ENCODE data around the gene POU3F3.

POU3F3 gene

DNA sequence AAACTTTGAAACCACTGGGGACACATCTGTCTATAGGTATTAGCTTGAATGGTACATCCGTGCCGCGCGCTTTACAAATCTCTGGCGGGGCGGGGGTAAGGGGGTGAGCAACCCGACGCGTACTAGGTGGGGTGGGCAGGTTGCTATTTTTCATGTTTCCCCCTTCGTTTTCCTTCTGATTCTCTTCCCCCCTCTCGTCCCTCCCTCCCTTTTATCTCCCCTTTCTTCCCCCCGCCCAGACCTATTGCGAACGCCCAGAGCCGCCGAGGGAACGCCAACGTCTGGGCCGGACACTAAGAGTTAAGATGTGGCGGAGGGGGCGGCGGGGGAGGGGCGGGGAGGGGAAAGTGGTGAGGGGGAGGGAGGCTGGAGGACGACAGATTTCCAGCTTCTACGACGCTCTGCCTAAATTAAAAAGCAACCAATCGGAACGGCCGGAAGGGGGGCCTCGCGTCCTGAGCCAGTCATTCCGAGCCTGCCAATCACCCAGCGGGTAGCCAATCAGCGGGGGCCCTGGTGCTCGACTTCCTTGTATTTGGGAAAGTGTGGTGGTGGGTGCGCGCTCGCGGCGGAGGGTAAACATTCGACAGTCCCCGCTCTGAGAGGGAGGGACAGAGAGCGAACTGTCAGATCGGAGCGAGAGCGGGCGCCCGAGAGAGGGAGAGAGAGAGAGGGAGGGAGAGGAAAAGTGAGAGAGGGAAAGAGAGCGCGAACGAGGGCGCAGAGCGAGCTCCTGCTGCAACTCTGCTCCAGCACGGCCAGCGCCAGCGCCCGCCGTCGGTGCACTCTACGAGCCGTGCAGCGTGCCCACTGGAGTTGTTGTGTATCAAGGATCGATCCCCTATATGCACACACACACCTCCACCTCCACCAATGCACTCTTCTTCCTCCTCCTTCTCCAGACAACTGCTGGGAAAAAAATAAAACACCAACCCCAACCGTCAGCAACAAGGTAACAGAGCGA, at the start of gene POU3F3:
POU3F3 (plus strand) TSS at position 582 of the 964 bp plus-strand sequence. CDS start 1,396 bp downstream, outside the sequence.
- no peak for DNase-seq

DNA sequence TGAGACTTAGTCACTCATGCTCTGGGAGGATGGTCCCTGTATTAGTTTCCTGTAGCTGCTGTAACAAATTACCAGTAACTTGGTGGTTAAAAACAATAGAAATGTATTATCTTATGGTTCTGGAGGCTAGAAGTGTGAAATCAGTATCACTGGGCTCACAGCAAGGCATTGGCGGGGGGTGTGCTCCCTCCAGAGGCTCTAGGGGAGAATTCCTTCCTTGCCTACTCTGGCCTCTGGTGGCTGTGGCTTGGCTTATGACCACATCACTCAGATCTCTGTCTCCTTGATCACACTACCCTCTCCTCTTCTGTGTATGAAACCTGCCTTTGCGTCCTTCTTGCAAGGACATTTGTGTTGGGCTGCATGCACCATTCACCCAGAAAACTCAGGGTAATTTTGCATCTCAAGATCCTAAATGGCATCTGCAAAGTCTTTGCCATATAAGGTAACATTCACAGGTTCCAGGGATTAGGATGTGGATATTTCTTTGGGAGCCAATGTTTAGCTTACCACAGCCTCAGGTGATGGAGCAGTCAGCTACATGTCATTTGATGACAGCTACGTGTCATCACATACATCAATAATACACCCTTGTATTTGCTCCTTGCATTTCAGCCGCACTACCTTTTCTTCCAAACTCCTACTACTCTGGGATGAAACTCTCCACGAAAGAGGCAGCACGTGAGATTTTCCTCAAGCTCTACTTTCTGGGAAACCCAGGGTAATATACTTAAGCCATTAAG, 49.6 kb upstream of the POU3F3 start:
- no peak for DNase-seq

DNA sequence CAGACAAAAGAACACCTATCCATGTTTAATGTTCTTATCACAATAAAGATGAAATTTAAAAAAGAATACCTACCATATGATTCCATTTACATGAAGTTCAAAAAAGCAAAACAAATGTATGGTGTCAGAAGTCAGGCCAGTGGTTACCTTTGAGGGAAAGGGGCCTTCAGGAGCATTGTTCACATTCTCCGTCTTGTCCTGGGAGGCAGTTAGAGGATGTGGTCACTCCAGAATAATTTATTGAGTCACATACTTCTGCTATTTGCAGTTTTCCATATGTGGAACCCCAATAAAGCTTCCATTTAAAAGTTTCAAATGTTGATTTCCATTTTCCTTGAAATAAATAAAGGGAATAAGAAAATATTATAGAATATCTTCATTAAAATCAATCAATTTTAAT, 41.6 kb upstream of the POU3F3 start:
- no peak for DNase-seq

DNA sequence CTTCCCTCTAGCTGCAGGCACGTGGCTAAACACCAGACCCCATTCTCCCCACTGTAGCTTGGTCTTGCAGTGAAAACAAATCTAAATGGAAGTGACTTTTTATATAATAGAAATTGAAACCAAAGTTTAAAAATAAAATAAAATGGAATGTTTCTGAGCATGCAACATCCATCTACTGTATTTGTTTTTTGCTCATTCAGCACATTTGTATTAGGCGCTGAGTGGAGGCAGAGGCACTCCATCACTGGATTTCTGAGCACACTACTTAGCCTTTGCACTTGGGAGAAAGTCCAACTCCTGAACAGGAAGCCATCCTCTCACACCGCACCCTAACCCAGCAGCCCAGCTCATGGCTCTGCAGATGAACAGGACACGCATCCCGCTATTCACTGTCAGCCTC, 37.8 kb upstream of the POU3F3 start:
- DNase-seq = no peak

DNA sequence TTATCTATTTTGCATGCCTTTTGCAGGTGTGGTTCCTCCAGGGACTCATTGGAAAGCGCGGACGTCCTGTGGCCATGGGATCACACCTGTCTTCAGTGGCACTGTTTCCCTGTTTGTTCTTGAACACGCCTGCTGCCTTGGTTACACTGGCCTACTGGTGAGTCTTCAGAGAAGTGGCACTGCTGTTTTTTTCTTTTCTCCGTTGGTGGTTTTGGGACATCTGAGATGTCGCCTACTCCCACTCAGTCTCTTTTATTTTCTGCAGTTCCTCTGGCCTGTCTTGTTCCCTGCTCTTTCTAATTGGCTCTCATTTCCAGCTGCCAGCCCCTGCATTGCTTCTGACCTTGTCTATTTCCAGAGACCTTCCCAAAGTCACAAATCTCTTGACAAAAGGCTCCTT, 35.7 kb upstream of the POU3F3 start:
- no peak for DNase-seq

DNA sequence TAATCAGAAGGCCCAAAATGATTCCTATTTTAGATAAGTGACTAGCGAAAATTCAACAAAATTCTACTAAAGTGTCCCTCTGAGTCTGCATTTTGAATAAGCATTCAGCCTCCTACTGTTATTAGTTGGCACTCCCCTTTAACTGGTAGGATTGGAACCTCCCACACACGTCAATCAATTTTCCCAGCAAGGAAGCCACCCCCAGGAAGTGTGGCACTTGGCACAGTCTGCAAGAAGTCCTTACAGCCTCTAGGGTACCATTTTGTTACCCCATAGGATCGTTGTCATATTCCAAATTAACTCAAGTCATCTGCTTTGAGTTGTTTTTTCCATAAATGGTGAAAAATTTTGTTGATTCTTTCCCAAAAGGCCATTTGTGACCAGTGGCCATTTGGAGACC, 33.8 kb upstream of the POU3F3 start:
- no peak for DNase-seq

DNA sequence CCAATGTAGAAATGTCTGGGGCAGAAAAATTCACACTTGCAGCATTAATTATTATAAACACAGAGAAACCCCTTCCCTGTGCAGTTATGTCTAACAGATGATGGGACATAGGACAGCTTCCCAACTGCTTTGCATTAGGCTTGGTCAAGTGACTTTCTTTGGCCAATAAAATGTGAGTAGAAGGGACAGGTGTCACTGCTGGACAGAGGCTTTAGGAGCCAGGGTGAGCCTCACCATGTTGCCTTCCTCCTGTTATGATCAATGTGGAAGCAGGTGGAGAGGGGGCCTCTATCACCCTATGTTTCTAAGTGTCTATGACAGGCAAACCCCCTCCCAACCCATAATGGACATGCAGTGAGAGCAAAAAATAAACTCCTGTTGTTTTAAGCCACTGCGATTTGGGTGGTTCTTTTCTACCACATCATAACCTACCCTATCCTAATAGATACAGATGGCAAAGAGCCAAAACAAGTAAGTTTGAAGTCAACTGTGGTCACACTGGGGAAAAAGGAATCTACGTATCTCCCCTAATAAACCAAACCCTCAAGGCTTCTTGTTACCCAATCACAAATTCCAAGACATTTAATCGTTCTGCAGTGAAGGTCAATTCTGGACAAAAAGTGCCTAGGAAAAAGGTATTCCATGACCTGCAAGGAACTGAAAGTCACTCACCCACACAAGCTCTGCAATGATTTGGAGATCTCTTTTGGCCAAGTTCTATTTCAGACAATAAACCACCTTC, 28.6 kb upstream of the POU3F3 start:
- no peak for DNase-seq

DNA sequence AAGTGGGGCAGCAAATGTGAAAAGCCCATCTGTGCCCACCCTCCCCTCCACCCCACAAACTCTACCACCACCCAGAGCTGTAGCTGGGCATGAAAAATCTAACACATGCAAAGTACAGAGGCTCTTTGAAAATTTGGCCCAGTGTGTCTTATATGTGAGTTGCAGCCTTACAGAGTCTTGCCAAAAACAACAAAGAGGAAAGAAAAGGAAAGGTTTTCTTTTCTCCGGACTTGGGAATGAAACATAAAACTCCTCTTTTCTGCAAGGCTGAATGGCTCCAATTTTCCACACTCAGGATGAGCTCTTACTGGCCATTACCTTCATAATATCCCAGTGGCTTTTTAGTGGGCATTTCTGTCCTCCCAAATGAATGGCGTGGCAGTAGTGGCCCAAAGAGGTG, 27.9 kb upstream of the POU3F3 start:
- DNase-seq = no peak

DNA sequence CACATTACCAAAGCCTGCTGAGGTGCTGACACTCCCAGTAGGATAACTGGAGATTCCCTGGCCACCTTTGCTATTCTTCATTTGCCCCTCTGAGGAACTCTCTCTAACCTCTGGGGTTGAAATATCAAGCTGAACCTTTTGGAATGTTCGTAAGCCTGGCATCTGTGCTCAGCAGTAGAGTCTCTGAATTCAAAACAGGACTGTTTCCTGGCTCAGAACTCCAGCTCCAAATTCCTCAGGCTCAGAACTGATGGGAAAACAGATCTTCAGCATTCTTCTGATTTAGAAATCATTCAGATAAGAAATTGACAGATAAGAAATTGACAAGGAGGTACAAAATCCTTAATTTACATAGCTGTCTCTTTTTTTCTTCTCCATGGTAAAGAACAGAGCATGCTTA, 22.2 kb upstream of the POU3F3 start:
- DNase-seq = no peak

DNA sequence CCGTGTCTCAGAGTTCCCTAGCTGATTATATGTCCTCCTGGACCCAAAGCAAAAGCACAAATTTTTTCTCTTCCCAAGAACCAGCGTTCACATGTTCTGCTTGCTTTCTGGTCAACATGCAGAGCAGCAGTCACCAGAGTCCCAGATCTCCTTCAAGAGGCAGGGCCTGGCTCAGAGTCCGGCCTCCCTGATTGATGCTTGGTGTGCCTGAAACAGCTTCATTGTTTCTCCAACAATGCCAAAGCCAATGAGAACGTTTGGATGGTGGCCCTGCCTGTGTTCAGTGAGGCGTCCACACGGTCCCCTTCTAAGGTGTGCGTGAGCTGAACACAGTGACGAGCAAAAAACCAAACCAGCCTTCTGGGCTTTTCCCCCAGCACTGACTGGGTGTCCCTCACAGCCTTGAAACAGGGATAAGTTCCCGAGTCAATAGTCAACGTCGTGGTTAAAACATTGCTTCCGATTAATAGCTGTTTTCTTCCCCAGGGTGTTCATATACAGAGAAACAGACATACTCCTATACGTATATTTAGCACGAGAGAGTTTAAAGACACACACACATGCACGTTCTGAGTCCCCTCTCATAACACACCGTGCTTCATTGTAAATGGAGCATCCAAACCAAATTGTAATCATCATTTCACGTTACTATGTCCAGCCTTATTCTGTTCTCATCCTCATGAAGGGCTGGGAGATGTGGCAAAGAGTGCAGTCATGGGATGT, 19.3 kb upstream of the POU3F3 start:
- DNase-seq = no peak

DNA sequence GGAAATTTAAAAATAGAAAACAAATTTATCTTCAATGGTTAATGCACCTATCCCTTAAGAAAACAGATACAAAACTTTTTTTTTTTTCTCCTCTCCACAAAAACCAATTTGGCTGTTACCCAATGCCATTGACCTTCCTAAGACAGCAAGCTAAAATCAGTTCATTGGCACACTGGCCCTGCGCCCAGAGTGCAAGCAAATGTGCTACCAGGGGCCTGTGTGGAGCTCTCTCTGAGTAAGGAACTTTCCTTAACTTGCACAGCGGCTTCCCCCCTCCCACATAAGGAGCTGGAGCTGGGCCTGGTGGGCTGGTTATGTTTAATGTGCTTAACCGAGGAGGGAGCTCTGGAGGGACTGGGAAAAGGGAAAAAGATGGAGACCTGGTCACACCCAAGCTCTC, 17.6 kb upstream of the POU3F3 start:
- no peak for DNase-seq

DNA sequence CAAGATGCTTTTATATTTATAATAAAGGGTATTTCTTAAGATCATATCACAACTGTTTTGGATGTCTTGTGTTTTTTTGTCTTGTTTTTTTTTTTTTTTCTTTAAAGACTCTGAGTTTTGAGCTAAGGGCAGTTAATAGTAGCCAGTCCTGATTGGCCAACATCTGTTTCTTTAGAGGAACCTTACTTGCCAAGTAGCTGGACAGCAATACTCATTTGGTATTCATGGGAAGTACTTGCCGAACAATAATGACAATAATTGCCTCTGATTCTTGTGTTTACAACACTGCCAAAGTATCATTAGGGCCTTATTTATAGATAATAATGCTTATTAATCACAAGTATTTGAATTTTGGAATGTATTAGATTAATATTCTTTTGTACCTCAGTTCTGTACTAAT, 17.1 kb upstream of the POU3F3 start:
- no peak for DNase-seq

DNA sequence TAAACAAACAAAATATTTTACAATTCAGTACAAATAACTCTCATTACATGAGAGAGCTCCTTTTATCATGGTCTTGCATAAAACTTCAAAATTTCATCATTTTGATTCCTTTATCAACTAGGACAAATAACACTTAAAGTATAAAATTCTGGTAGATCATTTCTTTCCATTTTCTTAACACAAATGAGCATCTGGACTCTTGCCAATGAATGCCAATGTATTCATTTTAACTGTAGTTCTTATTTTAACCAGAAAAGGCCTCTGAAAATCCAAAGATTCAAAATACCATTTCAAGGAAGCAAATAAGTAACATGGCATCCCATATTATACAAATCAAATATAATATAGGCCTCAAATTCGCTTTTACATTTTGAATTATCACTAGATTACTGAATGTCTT, 13.8 kb upstream of the POU3F3 start:
- no peak for DNase-seq

DNA sequence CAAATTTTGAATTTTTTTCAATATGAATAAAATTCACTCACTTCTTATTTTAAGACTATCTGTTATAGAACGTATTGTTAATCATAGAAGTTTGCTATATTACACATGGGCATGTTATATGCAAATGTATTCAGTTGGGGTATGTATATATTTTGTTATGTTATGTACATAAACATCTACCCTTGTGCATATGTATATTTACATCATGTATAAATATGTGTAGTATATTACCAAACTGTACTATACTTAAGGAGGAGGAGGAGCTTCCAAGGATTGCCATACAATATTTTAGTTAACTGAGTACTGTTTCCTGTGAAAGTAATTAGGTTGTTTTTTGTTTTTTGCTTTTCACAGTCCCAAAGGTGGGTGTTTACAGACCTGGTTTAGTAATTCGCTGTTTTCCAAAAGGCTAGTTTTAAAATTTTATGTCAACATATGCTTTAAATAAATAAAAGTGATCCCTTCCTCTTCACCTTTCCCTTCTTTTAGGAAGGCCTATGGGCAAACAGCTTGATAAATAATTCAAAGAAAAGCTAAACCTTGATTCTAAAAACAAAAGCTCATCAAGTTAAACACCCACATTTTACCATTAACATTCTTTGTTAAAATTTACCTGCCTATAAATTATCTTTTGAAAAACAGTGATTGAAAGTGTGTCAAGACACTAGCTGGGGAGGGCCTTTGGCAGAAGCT, 12.9 kb upstream of the POU3F3 start:
- DNase-seq = no peak

DNA sequence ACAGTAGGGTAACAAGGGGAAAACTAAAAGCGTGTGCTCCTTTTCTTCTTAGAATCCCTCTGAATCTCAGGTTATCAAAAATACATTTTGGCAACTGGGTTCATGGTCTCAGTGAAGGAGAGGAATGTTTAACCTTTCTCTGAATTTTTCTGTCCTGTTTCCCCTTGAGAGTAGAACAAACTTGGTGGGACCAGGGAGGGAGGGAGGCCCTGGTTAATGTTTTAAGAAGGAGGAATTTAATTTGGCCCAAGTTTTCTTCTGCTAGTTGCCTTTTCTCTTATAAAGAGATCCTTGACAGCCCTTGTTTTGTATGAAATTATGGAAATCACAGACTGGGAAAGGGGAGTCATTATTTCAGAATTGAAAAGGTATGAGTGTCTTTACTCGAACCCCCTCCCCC, 12.2 kb upstream of the POU3F3 start:
- no peak for DNase-seq

DNA sequence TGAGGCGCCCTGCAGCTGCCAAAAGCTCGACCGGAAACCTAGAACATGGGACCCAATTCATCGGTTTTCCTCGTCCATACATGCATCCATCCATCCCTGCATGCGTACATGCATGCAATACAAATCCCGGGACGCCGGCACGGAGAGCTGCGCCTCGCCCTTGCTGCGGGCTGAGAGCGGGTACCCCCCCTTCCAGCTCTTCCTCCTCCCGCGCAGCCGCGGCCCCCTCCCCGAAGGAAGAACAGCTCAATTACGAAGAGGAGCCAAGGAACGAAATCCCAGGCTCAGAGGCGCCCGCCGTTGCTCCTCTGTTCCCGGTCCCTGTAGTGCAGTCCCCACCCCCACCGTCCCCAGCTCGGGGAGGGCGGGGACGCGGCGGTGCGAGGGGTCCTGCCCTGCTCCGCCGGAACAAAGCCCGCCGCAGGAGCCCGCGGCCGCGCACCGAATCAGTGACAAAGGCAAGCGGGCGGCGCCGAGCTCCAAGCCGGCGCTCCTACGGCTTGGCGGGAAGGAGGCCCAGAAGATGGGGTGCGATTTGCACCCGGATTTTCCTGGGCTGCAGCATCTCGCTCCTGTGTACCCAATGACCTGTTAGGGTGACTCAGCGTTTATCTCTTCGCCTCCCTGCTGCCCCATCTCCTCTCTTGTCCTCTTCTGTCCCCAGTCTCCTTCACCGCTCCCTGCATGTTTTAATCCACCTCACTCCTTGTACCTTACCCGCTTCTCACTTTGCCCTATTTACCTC, 8.9 kb upstream of the POU3F3 start:
- no peak for DNase-seq

DNA sequence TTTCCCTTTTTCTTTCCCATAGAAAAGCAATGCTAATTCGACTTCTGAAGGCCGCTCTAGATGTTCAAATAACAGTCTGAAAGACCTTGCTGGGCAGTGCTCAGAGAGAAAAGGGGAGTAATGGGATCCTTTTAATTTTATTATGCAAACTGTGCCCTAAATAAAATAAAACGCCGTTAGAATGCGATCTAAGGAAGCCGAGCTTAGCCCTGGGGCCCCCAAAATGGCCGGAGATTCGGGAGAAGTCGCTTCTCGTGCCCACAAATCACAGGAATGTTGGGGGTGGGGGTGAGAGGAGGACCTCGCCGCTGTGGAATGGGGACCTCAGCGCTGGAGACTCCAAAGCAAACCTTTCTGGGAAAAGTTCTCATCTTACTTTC, 8.4 kb upstream of the POU3F3 start:
- no peak for DNase-seq

DNA sequence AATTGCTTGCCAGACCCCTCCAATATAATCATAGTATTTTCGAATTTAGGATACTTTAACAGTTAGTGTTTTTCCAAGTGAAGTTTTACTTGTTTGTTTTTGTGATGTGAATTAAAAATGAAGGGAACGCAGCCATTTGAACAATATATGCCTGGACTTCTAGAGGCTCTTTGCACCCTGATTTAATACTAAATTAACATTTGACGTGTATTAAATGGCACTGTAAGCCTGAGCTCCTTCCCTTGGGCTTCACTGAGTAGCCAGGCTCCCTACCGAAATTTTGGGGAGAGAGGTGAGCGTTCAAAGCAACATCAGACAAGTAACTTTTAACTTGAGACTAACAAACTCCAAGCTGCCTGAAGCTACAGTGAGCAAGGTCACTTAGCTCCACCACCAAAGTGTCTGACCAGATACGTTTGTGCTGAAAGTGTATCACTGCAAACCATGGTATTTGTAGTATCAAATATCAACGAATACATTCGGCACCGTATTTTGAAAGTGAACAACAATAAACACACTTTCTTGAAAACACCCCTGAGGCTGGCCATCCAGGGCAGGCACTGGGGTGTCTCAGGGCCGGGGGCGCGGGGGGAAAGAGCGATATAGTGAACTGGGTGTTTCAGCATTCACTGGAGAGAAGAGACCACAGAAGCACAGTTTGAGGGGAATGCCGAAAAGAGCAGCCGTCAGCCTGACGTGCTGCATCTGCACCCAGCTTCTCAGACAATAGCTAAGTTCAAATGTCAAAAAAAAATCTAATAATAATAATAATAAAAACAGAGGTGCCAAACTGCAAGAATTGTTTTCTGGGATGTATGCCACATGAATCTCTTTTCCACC, 7.7 kb upstream of the POU3F3 start:
- no peak for DNase-seq

DNA sequence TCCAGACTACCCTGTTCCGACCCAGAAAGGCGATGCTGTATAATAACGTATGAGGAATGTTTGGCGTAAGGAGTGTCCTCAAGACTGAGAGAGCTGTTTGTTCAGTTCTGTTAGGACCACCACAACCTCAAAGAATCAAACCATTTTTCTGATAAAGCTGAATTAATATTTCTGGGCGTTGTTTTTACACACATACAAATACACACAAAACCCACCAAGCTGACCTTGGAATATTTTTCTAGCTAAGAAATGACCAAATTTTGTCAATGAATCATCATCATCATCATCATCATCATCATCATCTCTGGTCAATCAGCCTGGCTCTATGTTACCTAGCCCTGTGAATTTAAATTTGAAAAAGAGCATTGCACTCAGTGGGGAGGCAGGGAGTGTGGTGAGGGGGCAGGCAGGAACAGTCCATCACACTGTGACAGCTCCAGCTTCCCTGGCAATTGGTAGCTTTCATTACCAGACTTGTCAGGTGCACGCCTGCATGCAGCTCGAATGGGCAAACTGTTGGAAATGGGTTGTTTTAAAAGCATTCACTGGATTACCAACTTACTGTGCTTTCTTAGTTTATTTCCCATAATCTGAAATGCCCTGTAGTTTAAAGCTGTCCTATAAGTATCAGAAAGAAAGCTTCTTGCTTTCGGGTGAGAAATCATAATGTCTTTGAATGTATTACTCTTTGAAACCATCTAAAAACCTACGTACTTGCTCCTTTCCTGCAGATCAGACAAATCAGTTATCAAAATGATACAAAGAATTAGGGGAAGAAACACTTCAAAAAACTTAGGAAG, 6.9 kb upstream of the POU3F3 start:
- no peak for DNase-seq

All from NCI-H146 (cell line).